DMS53 treated with DMSO at 0.1 percent for 48 hours (cell line): ENCODE measurements around the gene CHRM4.
A peak's percentile ranks its signal among the peaks of the same experiment; 100 is the strongest.
"Not testable (repeated sequence)": the region's sequence is repeated elsewhere in the genome, so short reads cannot be mapped to it uniquely, and the experiment has no call there.

Experiments
- DNase-seq: peaks from one replicate; lab custom pipeline; 2025; ENCODE audit not compliant: unreplicated experiment; lab: John Stamatoyannopoulos, UW

CHRM4 gene

GRCh38 chr11:46382646-46383403, 8.8 kb downstream of the CHRM4 start:
- no peak for DNase-seq

- no peak for DNase-seq
Observed at GRCh38 chr11:46381819-46382645, 9.5 kb downstream of the CHRM4 start.

GRCh38 chr11:46381048-46381818, 10.3 kb downstream of the CHRM4 start, which contains the start of gene MDK:
Gene MDK, plus strand, starts transcription at chr11:46381669. Its CDS starts 389 bp downstream, at chr11:46382058.
- DNase-seq, result no peak

- DNase-seq, result no peak
Observed at GRCh38 chr11:46380340-46381047, 11.1 kb downstream of the CHRM4 start.

- DNase-seq, result peak; percentile 22
Observed at GRCh38 chr11:46379482-46380293, 11.9 kb downstream of the CHRM4 start.

- no peak for DNase-seq
Observed at GRCh38 chr11:46378811-46379481, 12.6 kb downstream of the CHRM4 start.

GRCh38 chr11:46378296-46378695, 13.3 kb downstream of the CHRM4 start:
- DNase-seq, result no peak

GRCh38 chr11:46377831-46378230, 13.7 kb downstream of the CHRM4 start:
- DNase-seq, result no peak

- DNase-seq, result no peak
Observed at GRCh38 chr11:46377290-46377689, 14.3 kb downstream of the CHRM4 start.

- no peak for DNase-seq
Observed at GRCh38 chr11:46376258-46377050, 15.1 kb downstream of the CHRM4 start.

GRCh38 chr11:46375392-46376101, 16.0 kb downstream of the CHRM4 start:
- DNase-seq, result no peak

- DNase-seq, result no peak
Observed at GRCh38 chr11:46374815-46375214, 16.8 kb downstream of the CHRM4 start.

- no peak for DNase-seq
Observed at GRCh38 chr11:46373787-46374740, 17.5 kb downstream of the CHRM4 start.

GRCh38 chr11:46372501-46372900, 19.1 kb downstream of the CHRM4 start:
- DNase-seq, result not testable (repeated sequence)

GRCh38 chr11:46372086-46372485, 19.5 kb downstream of the CHRM4 start:
- DNase-seq, result no peak

- DNase-seq, result not testable (repeated sequence)
Observed at GRCh38 chr11:46371262-46371661, 20.3 kb downstream of the CHRM4 start.

- DNase-seq, result no peak
Observed at GRCh38 chr11:46370253-46370652, 21.3 kb downstream of the CHRM4 start.
